ENCODE measurements around the gene TMSB15B. TPM values are rescaled to one million over a fixed set of nuclear protein-coding genes. Genes with fewer than 3 reads are reported as not detected.
"Not testable (repeated sequence)": the region's sequence is repeated elsewhere in the genome, so short reads cannot be mapped to it uniquely, and the experiment has no call there.

TMSB15B gene
- total RNA-seq, 1 donor from 2014 or later = 8.0 TPM

DNA sequence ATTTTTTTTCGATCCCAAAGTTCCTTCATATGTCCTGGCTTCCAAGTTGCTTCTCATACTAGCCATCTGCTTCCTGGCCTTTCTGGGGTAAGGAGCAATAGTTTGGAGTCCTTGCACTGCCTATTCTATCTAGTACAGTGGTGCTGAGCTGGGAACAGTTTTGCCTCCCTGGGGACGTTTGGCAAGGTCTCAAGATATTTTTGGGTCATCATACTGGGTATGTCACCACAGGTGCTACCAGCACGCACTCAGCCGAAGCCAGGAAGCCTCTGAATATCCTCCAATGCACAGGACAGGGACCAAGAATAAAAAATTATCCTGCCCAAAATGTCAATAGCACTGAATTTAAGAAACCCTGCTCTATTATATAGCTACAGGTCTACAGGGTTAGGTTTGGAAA is 35.4 kb upstream of the TMSB15B start:
- no peak overlapping the region for H3K4me3 Mint-ChIP-seq (ENCODE audit: unreplicated experiment)
- H3K79me2 ChIP-seq (ENCODE audit: insufficient read depth, low read length) = no peaks in the 10 kb centered on the region
- H3K9me3 ChIP-seq (ENCODE audit: insufficient read depth, low read depth, low read length) = no peaks in the 10 kb centered on the region
- no peaks in the 10 kb centered on the region for H3K4me1 ChIP-seq (ENCODE audit: insufficient read depth, low read length)
- H3K27me3 Mint-ChIP-seq (ENCODE audit: low read depth, unreplicated experiment) = no peaks in the 10 kb centered on the region
- H3K27ac ChIP-seq (ENCODE audit: low read depth, low read length) = no peak overlapping the region
- FAIRE-seq = peak; percentile 54
- no peaks in the 10 kb centered on the region for H3K9me3 Mint-ChIP-seq (ENCODE audit: unreplicated experiment)
- H3K9ac ChIP-seq (ENCODE audit: low read length) = no peak overlapping the region
- no peaks in the 10 kb centered on the region for H3K4me1 Mint-ChIP-seq (ENCODE audit: low read depth, unreplicated experiment)
- no peak overlapping the region for H3K27ac Mint-ChIP-seq (ENCODE audit: unreplicated experiment)
- TF ChIP-seq EZH2 (IDR thresholded peaks at IDR 0.05; ENCODE audit: insufficient read depth, low read length) = no peak
- TF ChIP-seq, protein P1, sequence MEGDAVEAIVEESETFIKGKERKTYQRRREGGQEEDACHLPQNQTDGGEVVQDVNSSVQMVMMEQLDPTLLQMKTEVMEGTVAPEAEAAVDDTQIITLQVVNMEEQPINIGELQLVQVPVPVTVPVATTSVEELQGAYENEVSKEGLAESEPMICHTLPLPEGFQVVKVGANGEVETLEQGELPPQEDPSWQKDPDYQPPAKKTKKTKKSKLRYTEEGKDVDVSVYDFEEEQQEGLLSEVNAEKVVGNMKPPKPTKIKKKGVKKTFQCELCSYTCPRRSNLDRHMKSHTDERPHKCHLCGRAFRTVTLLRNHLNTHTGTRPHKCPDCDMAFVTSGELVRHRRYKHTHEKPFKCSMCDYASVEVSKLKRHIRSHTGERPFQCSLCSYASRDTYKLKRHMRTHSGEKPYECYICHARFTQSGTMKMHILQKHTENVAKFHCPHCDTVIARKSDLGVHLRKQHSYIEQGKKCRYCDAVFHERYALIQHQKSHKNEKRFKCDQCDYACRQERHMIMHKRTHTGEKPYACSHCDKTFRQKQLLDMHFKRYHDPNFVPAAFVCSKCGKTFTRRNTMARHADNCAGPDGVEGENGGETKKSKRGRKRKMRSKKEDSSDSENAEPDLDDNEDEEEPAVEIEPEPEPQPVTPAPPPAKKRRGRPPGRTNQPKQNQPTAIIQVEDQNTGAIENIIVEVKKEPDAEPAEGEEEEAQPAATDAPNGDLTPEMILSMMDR (IDR thresholded peaks at IDR 0.05; ENCODE audit: insufficient read depth, low read depth, low read length) = no peak
- H4K20me1 ChIP-seq (ENCODE audit: insufficient read depth, low read length) = no peaks in the 10 kb centered on the region
- no peak for DNase-seq (ENCODE audit: low read depth)
- H3K36me3 ChIP-seq (ENCODE audit: insufficient read depth, low read length) = no peaks in the 10 kb centered on the region
- H3K4me3 ChIP-seq (ENCODE audit: insufficient read depth, low read depth, low read length) = no peak overlapping the region
- no peaks in the 10 kb centered on the region for H3K36me3 Mint-ChIP-seq (ENCODE audit: low read depth, unreplicated experiment)
- no peak overlapping the region for H3K4me2 ChIP-seq (ENCODE audit: low read length)
- no peak overlapping the region for H2AFZ ChIP-seq (ENCODE audit: low read depth, low read length)
- H3K27me3 ChIP-seq (ENCODE audit: insufficient read depth, low read length) = no peaks in the 10 kb centered on the region

DNA sequence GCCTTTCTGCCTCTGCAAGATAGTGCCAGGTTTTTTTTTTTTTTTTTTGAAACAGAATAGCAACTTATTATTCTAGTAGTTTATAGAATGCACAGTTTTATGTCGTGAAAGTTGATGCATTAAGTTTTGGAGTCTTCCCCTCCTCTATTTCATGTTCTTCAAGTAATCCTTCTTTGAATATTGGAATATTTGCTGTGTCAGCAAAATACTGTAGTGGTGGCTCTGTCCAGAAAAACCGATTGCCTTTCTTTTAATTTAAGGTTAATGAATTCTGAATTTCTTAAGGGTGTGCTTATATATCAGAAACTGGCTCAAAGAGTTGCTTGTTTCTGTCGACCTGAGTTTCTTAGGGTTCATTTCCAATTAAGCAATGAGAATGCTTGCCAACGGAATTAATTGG is 34.8 kb upstream of the TMSB15B start:
- Mint-ChIP-seq H3K27me3 (ENCODE audit: low read depth, unreplicated experiment) (no peaks in the 10 kb centered on the region), H3K4me3 (ENCODE audit: unreplicated experiment) (no peak overlapping the region)

DNA sequence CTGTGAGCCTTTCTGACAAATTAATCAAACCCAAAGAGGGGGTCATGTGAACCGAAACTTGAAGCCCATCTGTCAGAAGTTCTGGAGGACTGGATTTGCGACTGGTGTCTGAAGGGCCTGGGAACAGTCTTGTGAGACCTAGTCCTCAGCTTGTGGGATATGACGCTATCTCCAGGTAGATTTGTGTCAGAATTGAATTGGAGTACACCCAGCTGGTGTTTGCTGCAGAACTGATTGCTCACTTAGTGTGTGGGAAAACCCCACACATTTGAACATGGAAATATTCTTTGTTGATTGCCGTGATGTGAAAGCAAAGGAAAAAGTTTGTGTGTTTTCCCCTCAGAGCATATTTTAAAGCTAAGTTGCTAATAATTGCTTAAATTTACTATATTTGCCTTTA is 30.3 kb upstream of the TMSB15B start:
- Histone ChIP-seq H2AFZ (ENCODE audit: low read depth, low read length) (no peak overlapping the region), H3K4me2 (ENCODE audit: low read length) (no peak overlapping the region), H3K27me3 (ENCODE audit: insufficient read depth, low read length) (no peaks in the 10 kb centered on the region), H3K9ac (ENCODE audit: low read length) (no peak overlapping the region), H3K79me2 (ENCODE audit: insufficient read depth, low read length) (no peaks in the 10 kb centered on the region), H4K20me1 (ENCODE audit: insufficient read depth, low read length) (no peaks in the 10 kb centered on the region), H3K4me1 (ENCODE audit: insufficient read depth, low read length) (no peaks in the 10 kb centered on the region), H3K27ac (ENCODE audit: low read depth, low read length) (no peak overlapping the region), H3K9me3 (ENCODE audit: insufficient read depth, low read depth, low read length) (no peaks in the 10 kb centered on the region), H3K4me3 (ENCODE audit: insufficient read depth, low read depth, low read length) (no peak overlapping the region), H3K36me3 (ENCODE audit: insufficient read depth, low read length) (no peaks in the 10 kb centered on the region)
- Mint-ChIP-seq H3K9me3 (ENCODE audit: unreplicated experiment) (no peaks in the 10 kb centered on the region), H3K4me3 (ENCODE audit: unreplicated experiment) (no peak overlapping the region), H3K36me3 (ENCODE audit: low read depth, unreplicated experiment) (no peaks in the 10 kb centered on the region), H3K27me3 (ENCODE audit: low read depth, unreplicated experiment) (no peaks in the 10 kb centered on the region), H3K4me1 (ENCODE audit: low read depth, unreplicated experiment) (no peaks in the 10 kb centered on the region), H3K27ac (ENCODE audit: unreplicated experiment) (no peak overlapping the region)
- FAIRE-seq (no peak), DNase-seq (ENCODE audit: low read depth) (no peak)
- TF ChIP-seq, protein P1 (IDR thresholded peaks at IDR 0.05; ENCODE audit: insufficient read depth, low read depth, low read length) = no peak
- TF ChIP-seq EZH2 (IDR thresholded peaks at IDR 0.05; ENCODE audit: insufficient read depth, low read length) = no peak

More for the DNA sequence above, 34.8 kb upstream of the TMSB15B start:
- Histone ChIP-seq H3K79me2 (ENCODE audit: insufficient read depth, low read length) (no peaks in the 10 kb centered on the region), H3K4me3 (ENCODE audit: insufficient read depth, low read depth, low read length) (no peak overlapping the region), H3K9ac (ENCODE audit: low read length) (no peak overlapping the region), H3K4me1 (ENCODE audit: insufficient read depth, low read length) (no peaks in the 10 kb centered on the region), H3K27me3 (ENCODE audit: insufficient read depth, low read length) (no peaks in the 10 kb centered on the region), H2AFZ (ENCODE audit: low read depth, low read length) (no peak overlapping the region), H3K27ac (ENCODE audit: low read depth, low read length) (no peak overlapping the region), H3K36me3 (ENCODE audit: insufficient read depth, low read length) (no peaks in the 10 kb centered on the region), H3K4me2 (ENCODE audit: low read length) (no peak overlapping the region), H4K20me1 (ENCODE audit: insufficient read depth, low read length) (no peaks in the 10 kb centered on the region), H3K9me3 (ENCODE audit: insufficient read depth, low read depth, low read length) (no peaks in the 10 kb centered on the region)
- H3K4me1 Mint-ChIP-seq (ENCODE audit: low read depth, unreplicated experiment) = no peaks in the 10 kb centered on the region
- FAIRE-seq = peak; percentile 96
- no peak overlapping the region for H3K27ac Mint-ChIP-seq (ENCODE audit: unreplicated experiment)
- no peak for TF ChIP-seq EZH2 (IDR thresholded peaks at IDR 0.05; ENCODE audit: insufficient read depth, low read length)
- TF ChIP-seq, protein P1 (IDR thresholded peaks at IDR 0.05; ENCODE audit: insufficient read depth, low read depth, low read length) = no peak
- no peaks in the 10 kb centered on the region for H3K9me3 Mint-ChIP-seq (ENCODE audit: unreplicated experiment)
- no peak for DNase-seq (ENCODE audit: low read depth)
- no peaks in the 10 kb centered on the region for H3K36me3 Mint-ChIP-seq (ENCODE audit: low read depth, unreplicated experiment)

DNA sequence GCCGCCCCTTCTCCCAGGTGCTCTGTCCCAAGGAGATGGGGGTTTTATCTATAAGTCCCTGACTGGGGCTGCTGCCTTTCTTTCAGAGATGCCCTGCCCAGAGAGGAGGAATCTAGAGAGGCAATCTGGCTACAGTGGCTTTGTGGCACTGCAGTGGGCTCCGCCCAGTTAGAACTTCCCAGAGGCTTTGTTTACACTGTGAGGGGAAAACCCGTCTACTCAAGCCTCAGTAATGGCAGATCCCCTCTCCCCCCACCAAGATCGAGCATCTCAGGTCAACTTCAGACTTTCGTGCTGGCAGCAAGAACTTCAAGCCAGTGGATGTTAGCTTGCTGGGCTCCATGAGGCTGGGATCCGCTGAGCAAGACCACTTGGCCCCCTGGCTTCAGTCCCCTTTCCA is 22.2 kb upstream of the TMSB15B start:
- not testable (repeated sequence) for H3K27ac Mint-ChIP-seq (ENCODE audit: unreplicated experiment); H3K79me2 ChIP-seq (ENCODE audit: insufficient read depth, low read length); H3K36me3 Mint-ChIP-seq (ENCODE audit: low read depth, unreplicated experiment); H3K9ac ChIP-seq (ENCODE audit: low read length); FAIRE-seq; H3K27me3 ChIP-seq (ENCODE audit: insufficient read depth, low read length); H3K9me3 Mint-ChIP-seq (ENCODE audit: unreplicated experiment); H3K4me3 Mint-ChIP-seq (ENCODE audit: unreplicated experiment); DNase-seq (ENCODE audit: low read depth); H3K4me3 ChIP-seq (ENCODE audit: insufficient read depth, low read depth, low read length); H3K27ac ChIP-seq (ENCODE audit: low read depth, low read length); H3K27me3 Mint-ChIP-seq (ENCODE audit: low read depth, unreplicated experiment); H2AFZ ChIP-seq (ENCODE audit: low read depth, low read length); H3K4me2 ChIP-seq (ENCODE audit: low read length); H3K9me3 ChIP-seq (ENCODE audit: insufficient read depth, low read depth, low read length); H3K4me1 ChIP-seq (ENCODE audit: insufficient read depth, low read length); H3K4me1 Mint-ChIP-seq (ENCODE audit: low read depth, unreplicated experiment); H4K20me1 ChIP-seq (ENCODE audit: insufficient read depth, low read length); H3K36me3 ChIP-seq (ENCODE audit: insufficient read depth, low read length)
